BLaER1 treated with 17β-estradiol and CSF1 and Interleukin-3, amounts not matched to agents 10 nM and 100 nM (cell line): ENCODE measurements around the gene C8A.

Experiments used
- H3K27ac ChIP-seq, 11 experiments: shearing (Covaris generic); formaldehyde crosslinking; 2 replicates each; pipeline ENCODE4 v1.8.1; 2022
- H3K27me3 ChIP-seq, 11 experiments: shearing (Covaris generic); formaldehyde crosslinking; 2 replicates each; pipeline ENCODE4 v1.8.1; 2022
- H3K36me3 ChIP-seq, 11 experiments: shearing (Covaris generic); formaldehyde crosslinking; 2 replicates each; pipeline ENCODE4 v1.8.1; 2022
- H3K4me1 ChIP-seq, 10 experiments: shearing (Covaris generic); formaldehyde crosslinking; 2 replicates each; pipeline ENCODE4 v1.8.1; 2022
- H3K4me2 ChIP-seq, 11 experiments: shearing (Covaris generic); formaldehyde crosslinking; 2 replicates each; pipeline ENCODE4 v1.8.1; 2022
- H3K4me3 ChIP-seq, 10 experiments: shearing (Covaris generic); formaldehyde crosslinking; 2 replicates each; pipeline ENCODE4 v1.8.1; 2022
- H3K9ac ChIP-seq, 11 experiments: shearing (Covaris generic); formaldehyde crosslinking; 2 replicates each; pipeline ENCODE4 v1.8.1; 2022
- H3K9me3 ChIP-seq, 11 experiments: shearing (Covaris generic); formaldehyde crosslinking; replicated peaks in 1 of 11; 2 replicates each; pipeline ENCODE4 v1.8.1; 2022
- H4K20me1 ChIP-seq, 11 experiments: shearing (Covaris generic); formaldehyde crosslinking; 2 replicates each; pipeline ENCODE4 v1.8.1; 2022
- Cebpa-rat ChIP-seq, 11 experiments: shearing (Covaris generic); IDR thresholded peaks; 2 replicates each; pipeline ENCODE4 v1.8.1; 2022

Gene C8A

GRCh38 chr1:56866656-56867055 lies 12.1 kb downstream of the C8A start:
- no peak for TF ChIP-seq Cebpa-rat (IDR thresholded peaks at IDR 0.05)
- peaks cover 0 to 7% (median 0%) of the 10 kb centered on the region in 11 experiments; a peak in 2 of 22 replicates for H3K9me3 ChIP-seq
- no peak overlapping the region for H3K9ac ChIP-seq
- no peaks in the 10 kb centered on the region for H4K20me1 ChIP-seq
- H3K36me3 ChIP-seq: no peaks in the 10 kb centered on the region
- no peak overlapping the region for H3K27ac ChIP-seq
- H3K27me3 ChIP-seq: no peaks in the 10 kb centered on the region
- H3K4me3 ChIP-seq: no peak overlapping the region
- H3K4me1 ChIP-seq: peaks cover 0 to 6% (median 0%) of the 10 kb centered on the region in 10 experiments; a peak in 3 of 20 replicates
- H3K4me2 ChIP-seq: peak overlapping the region in 3 of 11 experiments; percentile 5 to 65 (median 40); a peak in 3 of 22 replicates

DNA sequence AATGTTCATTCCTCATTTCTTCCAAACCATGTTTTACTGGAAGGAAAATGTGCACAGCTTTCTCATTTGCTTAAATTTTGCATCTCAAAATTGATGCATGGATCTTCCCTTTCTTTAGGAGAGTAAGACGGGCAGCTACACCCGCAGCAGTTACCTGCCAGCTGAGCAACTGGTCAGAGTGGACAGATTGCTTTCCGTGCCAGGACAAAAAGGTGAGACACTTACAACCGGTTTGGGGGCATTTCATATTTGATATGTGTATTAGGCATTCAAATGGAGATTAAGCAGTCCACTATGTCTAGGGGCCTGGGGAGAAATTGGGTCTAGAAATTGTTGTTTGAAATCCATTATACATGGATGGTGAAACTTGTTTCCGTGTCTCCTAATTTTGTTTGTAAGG lies 12.9 kb downstream of the C8A start:
- no peak overlapping the region for H3K9ac ChIP-seq
- peaks cover 0 to 8% (median 0%) of the 10 kb centered on the region in 10 experiments; a peak in 5 of 20 replicates for H3K4me1 ChIP-seq
- H3K27me3 ChIP-seq: no peaks in the 10 kb centered on the region
- H3K4me2 ChIP-seq: no peak overlapping the region
- H3K9me3 ChIP-seq: peaks cover 0 to 7% (median 0%) of the 10 kb centered on the region in 11 experiments; a peak in 2 of 22 replicates
- no peak for TF ChIP-seq Cebpa-rat (IDR thresholded peaks at IDR 0.05)
- H3K27ac ChIP-seq: no peak overlapping the region
- no peaks in the 10 kb centered on the region for H3K36me3 ChIP-seq
- no peaks in the 10 kb centered on the region for H4K20me1 ChIP-seq
- no peak overlapping the region for H3K4me3 ChIP-seq

DNA sequence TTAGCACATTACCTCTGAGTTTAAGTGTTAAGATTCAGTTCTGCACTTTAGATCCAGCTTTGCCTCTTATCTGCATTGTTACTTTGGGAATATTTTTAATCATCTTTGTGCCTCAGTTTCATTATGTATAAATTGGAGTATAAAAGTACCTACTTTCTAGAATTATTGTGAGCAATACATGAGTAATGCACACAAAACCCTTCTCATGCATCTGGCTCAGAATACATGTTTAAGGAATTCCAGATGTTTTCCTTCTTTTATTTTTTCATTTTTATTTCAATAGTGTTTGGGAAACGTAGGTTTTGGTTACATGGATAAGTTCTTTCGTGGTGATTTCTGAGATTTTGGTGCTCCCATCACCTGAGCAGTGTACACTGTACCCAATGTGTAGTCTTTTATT lies 14.2 kb downstream of the C8A start:
- Histone ChIP-seq H4K20me1 (no peaks in the 10 kb centered on the region), H3K4me2 (no peak overlapping the region), H3K36me3 (no peaks in the 10 kb centered on the region), H3K27ac (no peak overlapping the region), H3K4me1 (peaks cover 0 to 13% (median 2%) of the 10 kb centered on the region in 10 experiments; a peak in 6 of 20 replicates), H3K9ac (no peak overlapping the region), H3K9me3 (peaks cover 0 to 7% (median 0%) of the 10 kb centered on the region in 11 experiments; a peak in 2 of 22 replicates), H3K4me3 (no peak overlapping the region), H3K27me3 (no peaks in the 10 kb centered on the region)
- no peak for TF ChIP-seq Cebpa-rat (IDR thresholded peaks at IDR 0.05)

- Histone ChIP-seq H3K27ac (no peak overlapping the region), H3K27me3 (no peaks in the 10 kb centered on the region), H4K20me1 (no peaks in the 10 kb centered on the region), H3K4me3 (no peak overlapping the region), H3K9ac (no peak overlapping the region), H3K36me3 (no peaks in the 10 kb centered on the region), H3K4me2 (peak overlapping the region in 5 of 11 experiments; percentile 2 to 30 (median 10); a peak in 3 of 22 replicates), H3K9me3 (no peaks in the 10 kb centered on the region), H3K4me1 (peaks cover 0 to 9% (median 2%) of the 10 kb centered on the region in 10 experiments; a peak in 4 of 20 replicates)
- no peak for TF ChIP-seq Cebpa-rat (IDR thresholded peaks at IDR 0.05)
Measured at GRCh38 chr1:56872597-56872996, 18.0 kb downstream of the C8A start.

DNA sequence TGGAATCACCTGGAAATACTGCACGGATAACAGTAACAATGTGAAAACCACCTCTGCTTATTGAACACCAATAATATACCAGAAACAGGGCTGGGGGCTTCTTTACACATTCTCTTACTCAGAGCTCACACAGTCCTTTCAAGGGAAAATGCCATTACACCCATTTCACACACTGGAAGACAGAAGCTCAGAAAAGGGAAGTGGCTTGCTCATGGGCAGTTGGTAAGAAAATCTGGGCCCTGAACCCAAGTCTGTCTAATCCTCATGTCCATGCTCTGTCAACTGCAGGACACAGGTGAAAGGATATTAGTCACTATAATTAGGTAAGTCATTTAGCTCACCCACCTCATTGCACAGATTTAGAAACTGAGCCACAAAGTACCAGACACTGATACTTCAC lies 18.6 kb downstream of the C8A start:
- Histone ChIP-seq H3K9me3 (no peaks in the 10 kb centered on the region), H3K4me2 (peak overlapping the region in 4 of 11 experiments; percentile 2 to 30 (median 18); a peak in 2 of 22 replicates), H3K36me3 (no peaks in the 10 kb centered on the region), H3K27ac (no peak overlapping the region), H4K20me1 (no peaks in the 10 kb centered on the region), H3K4me3 (no peak overlapping the region), H3K4me1 (peaks cover 0 to 15% (median 5%) of the 10 kb centered on the region in 10 experiments; a peak in 4 of 20 replicates), H3K9ac (no peak overlapping the region), H3K27me3 (no peaks in the 10 kb centered on the region)
- TF ChIP-seq Cebpa-rat (IDR thresholded peaks at IDR 0.05): no peak

DNA sequence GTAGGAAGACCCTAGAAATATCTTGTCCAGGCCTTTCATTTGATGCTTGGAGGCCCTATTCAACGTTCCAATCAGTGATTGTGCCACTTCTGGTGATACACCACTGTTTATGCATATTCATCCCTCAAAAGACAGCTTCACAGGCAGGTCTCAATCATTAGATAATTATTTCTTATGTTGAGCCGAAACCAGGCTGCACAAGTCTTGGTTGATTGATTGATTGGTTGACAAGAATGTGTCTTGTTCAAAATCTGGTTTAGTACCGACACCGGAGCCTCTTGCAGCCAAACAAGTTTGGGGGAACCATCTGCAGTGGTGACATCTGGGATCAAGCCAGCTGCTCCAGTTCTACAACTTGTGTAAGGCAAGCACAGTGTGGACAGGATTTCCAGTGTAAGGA lies 20.1 kb downstream of the C8A start:
- no peak for TF ChIP-seq Cebpa-rat (IDR thresholded peaks at IDR 0.05)
- H4K20me1 ChIP-seq: no peaks in the 10 kb centered on the region
- no peaks in the 10 kb centered on the region for H3K36me3 ChIP-seq
- H3K9ac ChIP-seq: no peak overlapping the region
- H3K4me2 ChIP-seq: no peak overlapping the region
- no peaks in the 10 kb centered on the region for H3K27me3 ChIP-seq
- peaks cover 0 to 15% (median 5%) of the 10 kb centered on the region in 10 experiments; a peak in 4 of 20 replicates for H3K4me1 ChIP-seq
- no peaks in the 10 kb centered on the region for H3K9me3 ChIP-seq
- H3K27ac ChIP-seq: no peak overlapping the region
- no peak overlapping the region for H3K4me3 ChIP-seq

DNA sequence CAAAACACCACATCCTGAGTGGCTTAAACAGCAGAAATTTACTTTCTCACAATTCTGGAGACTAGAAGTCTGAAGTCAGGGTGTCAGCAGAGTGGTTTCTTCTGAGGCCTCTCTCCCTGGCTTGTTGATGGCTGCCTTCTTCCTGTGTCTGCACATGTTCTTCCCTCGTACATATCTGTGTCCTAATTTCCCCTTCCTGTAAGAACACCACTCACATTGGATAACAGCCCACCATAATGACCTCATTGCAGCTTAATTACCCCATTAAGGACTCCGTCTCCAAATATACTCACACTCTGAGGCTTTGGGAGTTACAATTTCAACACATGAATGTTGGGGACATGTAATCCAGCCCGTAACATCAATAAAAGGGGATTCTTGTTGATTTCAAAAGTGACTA lies 23.4 kb downstream of the C8A start:
- Histone ChIP-seq H3K4me2 (peak overlapping the region in 3 of 11 experiments; percentile 6 to 17 (median 13); a peak in 1 of 22 replicates), H3K4me1 (peaks cover 0 to 9% (median under 1%) of the 10 kb centered on the region in 10 experiments; a peak in 2 of 20 replicates), H3K27ac (peak overlapping the region in 1 of 11 experiments; percentile 36; a peak in 1 of 22 replicates), H3K36me3 (no peaks in the 10 kb centered on the region), H3K9ac (no peak overlapping the region), H3K9me3 (no peaks in the 10 kb centered on the region), H3K27me3 (no peaks in the 10 kb centered on the region), H4K20me1 (no peaks in the 10 kb centered on the region), H3K4me3 (no peak overlapping the region)
- no peak for TF ChIP-seq Cebpa-rat (IDR thresholded peaks at IDR 0.05)

DNA sequence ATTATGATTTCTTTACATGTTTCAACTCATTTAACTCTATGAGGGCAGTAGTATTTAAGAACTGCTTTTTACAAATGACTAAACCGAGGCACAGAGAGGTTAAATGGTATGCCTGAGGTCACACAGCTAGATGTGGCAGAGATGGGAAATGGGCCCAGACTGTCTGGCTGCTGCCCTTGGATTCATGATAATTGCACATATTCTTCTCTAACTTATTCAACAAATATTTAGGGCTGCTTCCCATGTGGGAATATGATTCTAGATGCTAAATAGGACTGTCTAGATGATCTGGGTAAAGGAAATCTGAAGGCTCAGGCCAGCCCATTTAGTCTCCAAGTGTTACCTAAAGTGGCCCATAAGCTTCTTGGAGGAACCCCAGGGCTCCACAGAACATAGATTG lies 26.2 kb downstream of the C8A start:
- Histone ChIP-seq H3K36me3 (no peaks in the 10 kb centered on the region), H3K4me3 (no peak overlapping the region), H3K9ac (no peak overlapping the region), H3K27me3 (no peaks in the 10 kb centered on the region), H3K4me2 (no peak overlapping the region), H3K9me3 (no peaks in the 10 kb centered on the region), H3K27ac (no peak overlapping the region), H3K4me1 (peaks cover 0 to 6% (median 0%) of the 10 kb centered on the region in 10 experiments; a peak in 1 of 20 replicates), H4K20me1 (no peaks in the 10 kb centered on the region)
- no peak for TF ChIP-seq Cebpa-rat (IDR thresholded peaks at IDR 0.05)

DNA sequence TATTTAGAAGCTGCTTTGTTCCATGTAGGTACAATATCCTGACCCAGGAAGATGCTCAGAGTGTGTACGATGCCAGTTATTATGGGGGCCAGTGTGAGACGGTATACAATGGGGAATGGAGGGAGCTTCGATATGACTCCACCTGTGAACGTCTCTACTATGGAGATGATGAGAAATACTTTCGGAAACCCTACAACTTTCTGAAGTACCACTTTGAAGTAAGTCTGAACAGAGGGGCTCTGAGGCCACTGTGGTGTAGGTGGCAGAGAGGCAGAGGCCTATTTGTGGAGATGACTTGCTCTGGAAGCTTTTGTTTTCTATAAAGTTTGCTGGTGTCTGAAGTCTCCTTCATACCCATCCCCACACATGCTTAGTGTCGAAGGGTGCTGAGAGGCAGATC lies 26.8 kb downstream of the C8A start:
- H3K4me2 ChIP-seq: no peak overlapping the region
- no peak overlapping the region for H3K9ac ChIP-seq
- no peaks in the 10 kb centered on the region for H3K27me3 ChIP-seq
- H4K20me1 ChIP-seq: no peaks in the 10 kb centered on the region
- H3K4me3 ChIP-seq: no peak overlapping the region
- H3K4me1 ChIP-seq: peaks cover 0 to 6% (median 0%) of the 10 kb centered on the region in 10 experiments; a peak in 1 of 20 replicates
- no peaks in the 10 kb centered on the region for H3K9me3 ChIP-seq
- no peak for TF ChIP-seq Cebpa-rat (IDR thresholded peaks at IDR 0.05)
- H3K27ac ChIP-seq: no peak overlapping the region
- no peaks in the 10 kb centered on the region for H3K36me3 ChIP-seq

GRCh38 chr1:56890229-56890628 lies 35.6 kb downstream of the C8A start:
- Histone ChIP-seq H3K4me2 (no peak overlapping the region), H3K9ac (no peak overlapping the region), H3K27me3 (no peaks in the 10 kb centered on the region), H3K9me3 (no peaks in the 10 kb centered on the region), H3K27ac (no peak overlapping the region), H3K4me3 (no peak overlapping the region), H3K4me1 (no peaks in the 10 kb centered on the region), H4K20me1 (no peaks in the 10 kb centered on the region), H3K36me3 (no peaks in the 10 kb centered on the region)
- TF ChIP-seq Cebpa-rat (IDR thresholded peaks at IDR 0.05): no peak
